GM18909 (cell line): ENCODE results near the gene ZNF862.

ENCODE experiments used
- ATAC-seq: cut with Tn5 transposase; IDR thresholded peaks from one replicate; pipeline ENCODE4 v1.9.1; 2021; ENCODE audit warnings: mild to moderate bottlenecking; ENCODE audit not compliant: unreplicated experiment, poor library complexity

ZNF862 gene

DNA sequence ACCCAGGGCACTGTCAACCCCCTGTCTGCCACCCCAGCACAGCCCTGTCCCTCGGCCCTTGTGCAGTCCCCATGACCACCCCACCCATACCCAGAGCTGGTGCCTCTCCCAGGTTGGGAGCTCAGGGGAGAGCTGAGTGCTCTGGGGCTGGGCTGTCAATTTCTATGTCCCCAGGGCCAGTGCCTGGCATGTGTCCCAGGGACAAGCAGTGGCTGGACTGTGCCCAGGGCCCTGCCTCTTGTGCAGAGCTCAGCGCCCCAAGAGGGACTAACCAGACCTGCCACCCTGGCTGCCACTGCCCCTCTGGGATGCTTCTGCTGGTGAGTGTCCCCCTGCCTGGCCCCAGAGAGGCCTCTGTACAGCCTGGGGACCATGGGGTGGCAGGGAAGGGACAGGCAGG is 29.0 kb upstream of the ZNF862 start:
- no peak for ATAC-seq

DNA sequence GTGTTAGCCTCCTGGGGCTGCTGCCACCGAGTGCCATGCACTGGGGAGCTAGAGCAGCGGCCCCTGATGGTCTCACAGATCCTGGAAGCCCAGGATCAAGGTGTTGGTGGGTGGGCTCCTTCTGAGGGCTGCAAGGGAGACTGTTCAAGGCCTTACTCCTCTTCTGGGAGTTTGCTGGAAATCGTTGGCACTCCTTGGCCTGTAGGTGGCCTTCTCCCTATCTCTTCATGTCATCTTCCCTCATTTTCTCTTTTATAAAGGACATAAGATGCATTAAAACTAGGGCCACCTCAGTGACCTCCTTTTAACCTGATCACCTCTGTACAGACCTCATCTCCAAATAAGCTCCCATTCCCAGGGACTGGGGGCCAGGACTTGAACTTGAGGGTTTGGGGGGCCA is 27.0 kb upstream of the ZNF862 start:
- ATAC-seq = no peak

- no peak for ATAC-seq
Observed at GRCh38 chr7:149811831-149812490, 26.2 kb upstream of the ZNF862 start.

GRCh38 chr7:149813254-149814035 is 24.7 kb upstream of the ZNF862 start:
- ATAC-seq = no peak

DNA sequence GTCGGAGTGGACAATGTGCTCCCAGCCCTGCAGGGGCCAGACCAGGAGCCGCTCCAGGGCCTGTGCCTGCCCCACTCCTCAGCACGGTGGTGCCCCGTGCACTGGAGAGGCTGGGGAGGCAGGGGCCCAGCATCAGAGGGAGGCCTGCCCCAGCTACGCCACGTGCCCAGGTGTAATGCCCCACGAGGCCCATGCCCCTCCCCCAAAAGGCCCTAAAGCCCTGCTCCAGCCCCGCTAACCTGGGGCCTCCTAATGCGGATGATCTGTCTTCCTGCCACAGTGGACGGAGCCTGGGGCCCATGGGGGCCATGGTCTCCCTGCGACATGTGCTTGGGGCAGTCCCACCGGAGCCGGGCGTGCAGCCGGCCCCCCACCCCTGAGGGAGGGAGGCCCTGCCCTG is 23.7 kb upstream of the ZNF862 start:
- no peak for ATAC-seq

DNA sequence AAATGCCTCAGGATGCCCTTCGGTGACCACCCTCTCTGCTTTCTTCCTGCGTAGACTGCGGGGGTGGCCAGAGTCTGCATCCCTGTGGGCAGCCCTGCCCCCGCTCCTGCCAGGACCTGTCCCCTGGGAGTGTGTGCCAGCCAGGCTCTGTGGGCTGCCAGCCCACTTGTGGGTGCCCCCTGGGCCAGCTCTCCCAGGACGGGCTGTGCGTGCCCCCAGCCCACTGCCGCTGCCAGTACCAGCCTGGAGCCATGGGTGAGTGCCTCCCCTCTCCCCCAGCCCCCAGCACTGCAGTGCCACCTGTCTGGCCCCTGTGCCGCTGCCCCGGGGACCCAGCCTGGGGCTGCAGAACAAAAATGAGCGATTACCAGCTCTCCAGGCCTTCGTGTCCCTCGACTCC is 23.1 kb upstream of the ZNF862 start:
- no peak for ATAC-seq

DNA sequence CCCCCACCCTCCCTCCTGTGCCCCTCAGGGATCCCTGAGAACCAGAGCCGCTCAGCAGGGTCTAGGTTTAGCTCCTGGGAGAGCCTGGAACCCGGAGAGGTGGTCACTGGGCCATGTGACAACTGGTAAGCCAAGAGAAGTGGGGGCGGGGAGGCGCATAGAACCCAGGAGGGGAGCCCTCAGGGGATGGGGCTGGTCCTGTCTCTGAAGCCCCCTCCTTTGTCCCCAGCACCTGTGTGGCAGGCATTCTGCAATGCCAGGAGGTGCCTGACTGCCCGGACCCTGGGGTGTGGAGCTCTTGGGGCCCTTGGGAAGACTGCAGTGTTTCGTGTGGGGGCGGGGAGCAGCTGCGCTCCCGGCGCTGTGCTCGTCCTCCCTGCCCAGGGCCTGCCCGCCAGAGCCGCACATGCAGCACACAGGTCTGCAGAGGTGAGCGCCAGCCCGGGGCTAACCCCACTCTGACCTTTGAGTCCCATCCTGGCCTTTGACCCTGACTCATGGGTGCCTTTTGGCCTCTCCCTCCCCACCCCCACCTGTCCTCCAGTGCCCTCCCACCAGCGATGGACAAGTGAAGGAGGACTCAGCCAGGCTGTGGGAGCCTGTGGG is 22.4 kb upstream of the ZNF862 start:
- ATAC-seq = no peak

DNA sequence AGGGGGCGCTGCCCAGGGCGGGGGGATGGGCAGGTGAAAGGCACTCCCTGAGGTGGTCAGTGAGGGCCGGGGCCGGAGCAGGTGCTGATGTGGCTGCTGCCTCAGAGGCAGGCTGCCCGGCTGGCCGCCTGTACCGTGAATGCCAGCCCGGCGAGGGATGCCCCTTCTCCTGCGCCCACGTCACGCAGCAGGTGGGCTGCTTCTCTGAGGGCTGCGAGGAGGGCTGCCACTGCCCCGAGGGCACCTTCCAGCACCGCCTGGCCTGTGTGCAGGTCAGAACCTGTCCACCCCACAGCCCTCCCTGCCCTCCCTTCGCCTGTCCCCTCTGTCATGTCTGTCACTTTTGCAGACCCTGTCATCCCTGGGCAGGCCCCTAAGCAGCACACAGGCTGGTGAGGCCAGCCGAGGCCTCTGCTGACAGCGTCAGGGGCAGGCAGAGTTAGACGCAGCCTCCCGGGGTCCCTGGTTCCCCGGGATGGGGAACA is 21.9 kb upstream of the ZNF862 start:
- ATAC-seq = no peak

DNA sequence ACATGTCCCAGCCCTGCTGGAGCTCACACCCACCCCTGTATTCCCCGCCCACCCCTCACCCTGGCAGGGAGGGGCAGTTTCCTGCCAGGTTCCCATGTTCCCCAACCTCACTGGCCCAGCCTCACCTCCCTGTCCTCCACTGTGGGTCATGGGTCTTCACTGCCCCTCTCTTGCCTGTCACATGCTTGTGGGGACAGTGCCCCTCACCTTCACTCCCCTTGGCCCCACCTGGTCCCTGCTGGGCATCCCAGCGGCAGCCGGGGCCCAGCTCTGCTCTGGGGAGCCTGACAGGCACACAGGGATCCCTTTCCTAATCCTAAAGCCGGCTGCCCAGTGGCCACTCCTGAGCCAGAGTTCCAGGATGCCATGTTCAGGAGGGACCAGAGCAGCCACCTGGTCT is 21.4 kb upstream of the ZNF862 start:
- no peak for ATAC-seq

GRCh38 chr7:149817301-149817771 is 20.8 kb upstream of the ZNF862 start:
- ATAC-seq = no peak

- no peak for ATAC-seq
Observed at GRCh38 chr7:149817836-149818535, 20.2 kb upstream of the ZNF862 start.

DNA sequence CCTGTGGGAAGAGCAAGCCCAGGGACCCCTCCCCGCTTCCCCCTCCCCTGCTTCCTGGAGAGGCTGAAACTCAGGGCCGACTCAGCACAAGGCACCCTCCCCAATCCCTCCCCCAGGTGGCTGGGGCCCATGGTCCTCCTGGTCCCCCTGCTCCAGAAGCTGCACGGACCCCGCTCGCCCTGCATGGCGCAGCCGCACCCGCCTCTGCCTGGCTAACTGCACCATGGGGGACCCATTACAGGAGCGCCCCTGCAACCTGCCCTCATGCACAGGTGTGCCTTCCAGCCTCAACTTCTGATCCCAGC is 19.7 kb upstream of the ZNF862 start:
- no peak for ATAC-seq

- ATAC-seq = no peak
Observed at GRCh38 chr7:149819141-149819960, 18.8 kb upstream of the ZNF862 start.

GRCh38 chr7:149819961-149820340 is 18.2 kb upstream of the ZNF862 start:
- ATAC-seq = no peak

DNA sequence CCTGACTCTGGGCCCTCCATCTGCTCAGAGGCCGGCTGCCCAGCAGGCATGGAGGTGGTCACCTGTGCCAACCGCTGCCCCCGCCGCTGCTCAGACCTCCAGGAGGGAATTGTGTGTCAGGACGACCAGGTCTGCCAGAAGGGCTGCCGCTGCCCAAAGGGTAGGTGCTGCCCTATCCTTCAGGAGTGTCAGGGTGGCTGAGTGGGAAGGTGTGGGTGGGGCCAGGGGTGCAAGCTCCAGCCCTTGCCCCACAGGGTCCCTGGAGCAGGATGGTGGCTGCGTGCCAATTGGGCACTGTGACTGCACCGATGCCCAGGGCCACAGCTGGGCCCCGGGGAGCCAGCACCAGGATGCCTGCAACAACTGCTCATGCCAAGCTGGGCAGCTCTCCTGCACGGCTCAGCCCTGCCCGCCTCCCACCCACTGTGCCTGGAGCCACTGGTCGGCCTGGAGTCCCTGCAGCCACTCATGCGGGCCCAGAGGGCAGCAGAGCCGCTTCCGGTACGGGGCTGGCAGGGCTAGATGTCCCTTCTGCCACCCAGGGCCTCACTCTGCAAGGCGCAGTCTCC is 17.5 kb upstream of the ZNF862 start:
- no peak for ATAC-seq

DNA sequence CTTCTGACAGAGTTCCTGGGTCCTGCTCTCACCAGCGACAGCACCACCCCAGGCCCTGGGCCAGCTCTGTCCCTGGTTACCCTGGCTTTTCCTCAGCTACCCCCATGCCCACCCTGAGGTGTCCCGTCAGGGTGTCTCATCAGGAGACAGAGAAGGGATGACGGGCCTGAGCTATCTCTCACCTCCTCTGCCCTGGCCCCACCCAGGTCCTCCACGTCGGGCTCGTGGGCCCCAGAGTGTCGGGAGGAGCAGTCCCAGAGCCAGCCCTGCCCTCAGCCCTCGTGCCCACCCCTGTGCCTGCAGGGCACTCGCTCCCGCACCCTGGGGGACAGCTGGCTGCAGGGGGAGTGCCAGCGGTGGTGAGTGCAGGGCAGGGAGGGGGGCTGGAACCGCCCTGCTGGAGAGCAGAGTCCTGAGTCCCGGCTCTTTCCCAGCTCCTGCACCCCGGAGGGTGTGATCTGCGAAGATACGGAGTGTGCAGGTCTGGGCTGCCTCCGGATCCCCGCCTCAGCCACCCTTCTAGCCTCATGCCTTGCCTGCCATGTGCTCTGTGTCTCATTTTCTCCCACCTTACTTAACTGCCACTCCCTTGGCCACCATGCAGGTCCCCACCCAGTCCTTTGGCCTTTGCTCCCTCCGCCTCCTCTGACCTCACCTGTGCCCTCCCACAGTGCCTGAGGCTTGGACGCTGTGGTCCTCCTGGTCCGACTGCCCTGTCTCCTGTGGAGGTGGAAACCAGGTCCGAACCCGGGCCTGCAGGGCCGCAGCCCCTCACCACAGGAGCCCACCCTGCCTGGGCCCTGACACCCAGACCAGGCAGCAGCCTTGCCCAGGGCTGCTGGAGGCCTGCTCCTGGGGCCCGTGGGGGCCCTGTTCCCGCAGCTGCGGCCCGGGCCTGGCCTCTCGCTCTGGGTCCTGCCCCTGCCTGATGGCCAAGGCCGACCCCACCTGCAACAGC is 16.7 kb upstream of the ZNF862 start:
- ATAC-seq = no peak

GRCh38 chr7:149822353-149822943 is 15.7 kb upstream of the ZNF862 start:
- no peak for ATAC-seq

- no peak for ATAC-seq
Observed at GRCh38 chr7:149823191-149823630, 15.0 kb upstream of the ZNF862 start.
